ENCODE results near the gene MFRP. TPM values are rescaled to one million over a fixed set of nuclear protein-coding genes. Genes with fewer than 3 reads are reported as not detected.

The MFRP gene
- total and polyA plus RNA-seq, 9 of the 15 experiments (the other 6 are each of a cell fraction or from before 2014, with no cell fraction given), result not detected

DNA sequence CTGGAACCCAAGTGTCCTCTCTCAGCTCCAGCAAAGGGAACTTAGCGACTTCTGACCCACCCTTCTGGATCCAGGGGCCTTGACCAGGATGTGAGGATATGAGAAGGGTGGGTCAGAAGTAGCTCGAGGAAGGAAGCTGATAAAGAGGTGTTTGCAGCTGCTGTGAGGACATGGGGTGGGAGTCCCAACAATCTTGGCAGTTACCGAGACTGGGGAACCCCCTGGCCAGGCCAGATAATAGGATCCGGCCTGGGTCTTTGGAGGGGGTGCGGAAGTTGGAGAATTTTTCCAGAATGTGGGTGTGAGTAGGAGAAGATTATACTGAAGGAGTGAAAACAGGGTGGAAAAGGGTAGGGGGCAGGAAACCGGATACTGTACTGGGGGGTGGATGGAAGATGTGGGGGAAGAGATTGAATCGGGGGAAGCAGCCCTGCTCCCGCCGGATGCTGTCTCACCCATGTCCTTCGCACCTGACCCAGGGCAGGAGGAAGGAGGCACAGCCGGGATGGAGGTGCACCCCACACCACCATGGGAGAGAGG, 26.7 kb downstream of the MFRP start (continued):
- TF ChIP-seq, protein P1, sequence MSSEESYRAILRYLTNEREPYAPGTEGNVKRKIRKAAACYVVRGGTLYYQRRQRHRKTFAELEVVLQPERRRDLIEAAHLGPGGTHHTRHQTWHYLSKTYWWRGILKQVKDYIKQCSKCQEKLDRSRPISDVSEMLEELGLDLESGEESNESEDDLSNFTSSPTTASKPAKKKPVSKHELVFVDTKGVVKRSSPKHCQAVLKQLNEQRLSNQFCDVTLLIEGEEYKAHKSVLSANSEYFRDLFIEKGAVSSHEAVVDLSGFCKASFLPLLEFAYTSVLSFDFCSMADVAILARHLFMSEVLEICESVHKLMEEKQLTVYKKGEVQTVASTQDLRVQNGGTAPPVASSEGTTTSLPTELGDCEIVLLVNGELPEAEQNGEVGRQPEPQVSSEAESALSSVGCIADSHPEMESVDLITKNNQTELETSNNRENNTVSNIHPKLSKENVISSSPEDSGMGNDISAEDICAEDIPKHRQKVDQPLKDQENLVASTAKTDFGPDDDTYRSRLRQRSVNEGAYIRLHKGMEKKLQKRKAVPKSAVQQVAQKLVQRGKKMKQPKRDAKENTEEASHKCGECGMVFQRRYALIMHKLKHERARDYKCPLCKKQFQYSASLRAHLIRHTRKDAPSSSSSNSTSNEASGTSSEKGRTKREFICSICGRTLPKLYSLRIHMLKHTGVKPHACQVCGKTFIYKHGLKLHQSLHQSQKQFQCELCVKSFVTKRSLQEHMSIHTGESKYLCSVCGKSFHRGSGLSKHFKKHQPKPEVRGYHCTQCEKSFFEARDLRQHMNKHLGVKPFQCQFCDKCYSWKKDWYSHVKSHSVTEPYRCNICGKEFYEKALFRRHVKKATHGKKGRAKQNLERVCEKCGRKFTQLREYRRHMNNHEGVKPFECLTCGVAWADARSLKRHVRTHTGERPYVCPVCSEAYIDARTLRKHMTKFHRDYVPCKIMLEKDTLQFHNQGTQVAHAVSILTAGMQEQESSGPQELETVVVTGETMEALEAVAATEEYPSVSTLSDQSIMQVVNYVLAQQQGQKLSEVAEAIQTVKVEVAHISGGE (CRISPR knock-in tag; IDR thresholded peaks at IDR 0.05), result no peak
- TF ChIP-seq TRIM24 (IDR thresholded peaks at IDR 0.05) (peak; percentile 39 to 47; a peak in 2 of 4 replicates), PYGO2 (tag; IDR thresholded peaks at IDR 0.05) (no peak), EGR1 (conservative IDR thresholded peaks at IDR 0.05) (peak; percentile 75), KDM1A (IDR thresholded peaks at IDR 0.05) (peak in 1 of 2 experiments; percentile 63; a peak in 2 of 4 replicates), CAMTA2 (CRISPR knock-in tag; conservative IDR thresholded peaks at IDR 0.05) (no peak), MTA3 (IDR thresholded peaks at IDR 0.05; ENCODE audit: borderline replicate concordance) (0 out of 2 replicates have a peak, but pooled peaks have one; percentile 68), HNRNPH1 (optimal IDR thresholded peaks at IDR 0.05; ENCODE audit: low read depth, low read length) (no peak), TAL1 (IDR thresholded peaks at IDR 0.05) (peak; percentile 66; the same call in 1 of the 2 replicates), NCOA2 (IDR thresholded peaks at IDR 0.05; ENCODE audit: partially characterized antibody in 2 of 2) (no peak), PRMT5 (CRISPR knock-in tag; IDR thresholded peaks at IDR 0.05) (no peak), PTBP1 (IDR thresholded peaks at IDR 0.05; ENCODE audit: low read depth, low read length) (no peak), RAD51 (IDR thresholded peaks at IDR 0.05; ENCODE audit: borderline replicate concordance, low read depth) (no peak), ZNF57 (CRISPR knock-in tag; IDR thresholded peaks at IDR 0.05) (no peak)
- TF ChIP-seq, protein P2, sequence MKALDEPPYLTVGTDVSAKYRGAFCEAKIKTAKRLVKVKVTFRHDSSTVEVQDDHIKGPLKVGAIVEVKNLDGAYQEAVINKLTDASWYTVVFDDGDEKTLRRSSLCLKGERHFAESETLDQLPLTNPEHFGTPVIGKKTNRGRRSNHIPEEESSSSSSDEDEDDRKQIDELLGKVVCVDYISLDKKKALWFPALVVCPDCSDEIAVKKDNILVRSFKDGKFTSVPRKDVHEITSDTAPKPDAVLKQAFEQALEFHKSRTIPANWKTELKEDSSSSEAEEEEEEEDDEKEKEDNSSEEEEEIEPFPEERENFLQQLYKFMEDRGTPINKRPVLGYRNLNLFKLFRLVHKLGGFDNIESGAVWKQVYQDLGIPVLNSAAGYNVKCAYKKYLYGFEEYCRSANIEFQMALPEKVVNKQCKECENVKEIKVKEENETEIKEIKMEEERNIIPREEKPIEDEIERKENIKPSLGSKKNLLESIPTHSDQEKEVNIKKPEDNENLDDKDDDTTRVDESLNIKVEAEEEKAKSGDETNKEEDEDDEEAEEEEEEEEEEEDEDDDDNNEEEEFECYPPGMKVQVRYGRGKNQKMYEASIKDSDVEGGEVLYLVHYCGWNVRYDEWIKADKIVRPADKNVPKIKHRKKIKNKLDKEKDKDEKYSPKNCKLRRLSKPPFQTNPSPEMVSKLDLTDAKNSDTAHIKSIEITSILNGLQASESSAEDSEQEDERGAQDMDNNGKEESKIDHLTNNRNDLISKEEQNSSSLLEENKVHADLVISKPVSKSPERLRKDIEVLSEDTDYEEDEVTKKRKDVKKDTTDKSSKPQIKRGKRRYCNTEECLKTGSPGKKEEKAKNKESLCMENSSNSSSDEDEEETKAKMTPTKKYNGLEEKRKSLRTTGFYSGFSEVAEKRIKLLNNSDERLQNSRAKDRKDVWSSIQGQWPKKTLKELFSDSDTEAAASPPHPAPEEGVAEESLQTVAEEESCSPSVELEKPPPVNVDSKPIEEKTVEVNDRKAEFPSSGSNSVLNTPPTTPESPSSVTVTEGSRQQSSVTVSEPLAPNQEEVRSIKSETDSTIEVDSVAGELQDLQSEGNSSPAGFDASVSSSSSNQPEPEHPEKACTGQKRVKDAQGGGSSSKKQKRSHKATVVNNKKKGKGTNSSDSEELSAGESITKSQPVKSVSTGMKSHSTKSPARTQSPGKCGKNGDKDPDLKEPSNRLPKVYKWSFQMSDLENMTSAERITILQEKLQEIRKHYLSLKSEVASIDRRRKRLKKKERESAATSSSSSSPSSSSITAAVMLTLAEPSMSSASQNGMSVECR (CRISPR knock-in tag; IDR thresholded peaks at IDR 0.05), result no peak
- TF ChIP-seq, protein P3, sequence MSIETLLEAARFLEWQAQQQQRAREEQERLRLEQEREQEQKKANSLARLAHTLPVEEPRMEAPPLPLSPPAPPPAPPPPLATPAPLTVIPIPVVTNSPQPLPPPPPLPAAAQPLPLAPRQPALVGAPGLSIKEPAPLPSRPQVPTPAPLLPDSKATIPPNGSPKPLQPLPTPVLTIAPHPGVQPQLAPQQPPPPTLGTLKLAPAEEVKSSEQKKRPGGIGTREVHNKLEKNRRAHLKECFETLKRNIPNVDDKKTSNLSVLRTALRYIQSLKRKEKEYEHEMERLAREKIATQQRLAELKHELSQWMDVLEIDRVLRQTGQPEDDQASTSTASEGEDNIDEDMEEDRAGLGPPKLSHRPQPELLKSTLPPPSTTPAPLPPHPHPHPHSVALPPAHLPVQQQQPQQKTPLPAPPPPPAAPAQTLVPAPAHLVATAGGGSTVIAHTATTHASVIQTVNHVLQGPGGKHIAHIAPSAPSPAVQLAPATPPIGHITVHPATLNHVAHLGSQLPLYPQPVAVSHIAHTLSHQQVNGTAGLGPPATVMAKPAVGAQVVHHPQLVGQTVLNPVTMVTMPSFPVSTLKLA (conservative IDR thresholded peaks at IDR 0.05), result 0 out of 4 replicates have a peak, but pooled peaks of 1 of the 2 experiments have one; percentile 58
- TF ChIP-seq, protein P4, sequence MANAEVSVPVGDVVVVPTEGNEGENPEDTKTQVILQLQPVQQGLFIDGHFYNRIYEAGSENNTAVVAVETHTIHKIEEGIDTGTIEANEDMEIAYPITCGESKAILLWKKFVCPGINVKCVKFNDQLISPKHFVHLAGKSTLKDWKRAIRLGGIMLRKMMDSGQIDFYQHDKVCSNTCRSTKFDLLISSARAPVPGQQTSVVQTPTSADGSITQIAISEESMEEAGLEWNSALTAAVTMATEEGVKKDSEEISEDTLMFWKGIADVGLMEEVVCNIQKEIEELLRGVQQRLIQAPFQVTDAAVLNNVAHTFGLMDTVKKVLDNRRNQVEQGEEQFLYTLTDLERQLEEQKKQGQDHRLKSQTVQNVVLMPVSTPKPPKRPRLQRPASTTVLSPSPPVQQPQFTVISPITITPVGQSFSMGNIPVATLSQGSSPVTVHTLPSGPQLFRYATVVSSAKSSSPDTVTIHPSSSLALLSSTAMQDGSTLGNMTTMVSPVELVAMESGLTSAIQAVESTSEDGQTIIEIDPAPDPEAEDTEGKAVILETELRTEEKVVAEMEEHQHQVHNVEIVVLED (CRISPR knock-in tag; IDR thresholded peaks at IDR 0.05), result no peak

Data from K562 (cell line).